T-helper 1 cell treated with Interleukin-12 subunit alpha and Interleukin-12 subunit beta and Interleukin-4 antibody, amounts not matched to agents 30 μg/mL and 1 μg/mL, for 36 hours (primary cell): ENCODE measurements around the gene CXXC1.
"Not testable (repeated sequence)": the region's sequence is repeated elsewhere in the genome, so short reads cannot be mapped to it uniquely, and the experiment has no call there.

Experiments used
- H3K27ac Mint-ChIP-seq: one replicate; pipeline ENCODE4 v1.8.0; 2021; ENCODE audit warnings: mild to moderate bottlenecking, mixed read lengths
- H3K27me3 Mint-ChIP-seq: one replicate; pipeline ENCODE4 v1.8.0; 2021; ENCODE audit warnings: low read depth, mixed read lengths
- H3K36me3 Mint-ChIP-seq: one replicate; pipeline ENCODE4 v1.8.0; 2021; ENCODE audit warnings: low read depth, mixed read lengths
- H3K4me1 Mint-ChIP-seq: one replicate; pipeline ENCODE4 v1.8.0; 2021; ENCODE audit warnings: low read depth, mixed read lengths
- H3K4me3 Mint-ChIP-seq: one replicate; pipeline ENCODE4 v1.8.0; 2021; ENCODE audit warnings: mild to moderate bottlenecking, moderate library complexity, mixed read lengths
- H3K9me3 Mint-ChIP-seq: one replicate; pipeline ENCODE4 v1.8.0; 2021; ENCODE audit warnings: mixed read lengths

CXXC1 gene

DNA sequence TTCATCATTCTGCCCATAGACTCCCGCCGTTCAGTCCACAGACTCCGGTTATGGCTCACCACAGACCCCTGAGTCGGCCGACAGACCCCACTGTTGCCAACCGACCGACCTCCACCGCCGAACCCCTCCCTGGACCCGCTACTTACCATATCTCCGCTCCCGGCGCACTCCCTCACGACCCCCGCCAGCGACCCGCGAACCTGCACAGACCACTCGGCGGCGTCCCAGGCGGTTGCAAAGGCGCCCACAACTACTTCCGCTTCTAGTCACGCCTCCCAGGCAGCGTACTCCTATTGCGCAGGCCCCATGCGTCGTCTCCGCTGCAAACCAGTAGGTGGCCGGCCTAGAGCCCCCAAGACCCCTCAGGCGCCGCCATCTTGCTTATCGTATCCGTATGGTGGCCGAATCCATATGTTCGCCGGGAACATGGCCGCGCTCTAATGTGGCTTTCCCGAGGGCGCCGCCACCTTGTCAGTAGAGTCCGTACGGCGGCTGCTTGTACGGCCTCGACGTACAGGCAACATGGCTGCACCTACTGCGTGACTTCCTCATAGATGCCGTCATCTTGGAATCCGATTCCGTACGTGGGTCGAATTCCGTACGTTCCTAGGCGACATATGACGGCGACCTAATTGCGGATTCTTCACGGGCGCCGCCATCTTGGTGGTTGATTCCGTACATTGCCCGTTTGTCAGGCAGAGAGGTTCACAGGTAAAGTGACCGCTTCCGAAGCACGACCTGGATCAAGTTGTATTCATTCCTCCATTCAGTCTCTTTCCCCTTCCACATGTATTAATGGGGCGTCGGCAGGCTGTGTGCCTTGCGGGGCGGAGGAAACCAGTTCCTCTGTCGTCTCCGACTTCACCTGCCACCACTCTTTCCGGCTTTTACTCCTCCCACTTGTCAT is at the start of gene CXXC1:
Gene CXXC1, minus strand, starts transcription at position 252 of the 907 bp plus-strand sequence. Its CDS starts 103 bp downstream, at position 149.
- H3K9me3 Mint-ChIP-seq: no peaks in the 10 kb centered on the region
- H3K36me3 Mint-ChIP-seq: peaks cover 33% of the 10 kb centered on the region
- H3K4me3 Mint-ChIP-seq: peak within 1 kb of the TSS; percentile 99
- peak within 1 kb of the TSS; percentile 98 for H3K27ac Mint-ChIP-seq
- H3K4me1 Mint-ChIP-seq: peaks cover 23% of the 10 kb centered on the region
- H3K27me3 Mint-ChIP-seq: no peaks in the 10 kb centered on the region

DNA sequence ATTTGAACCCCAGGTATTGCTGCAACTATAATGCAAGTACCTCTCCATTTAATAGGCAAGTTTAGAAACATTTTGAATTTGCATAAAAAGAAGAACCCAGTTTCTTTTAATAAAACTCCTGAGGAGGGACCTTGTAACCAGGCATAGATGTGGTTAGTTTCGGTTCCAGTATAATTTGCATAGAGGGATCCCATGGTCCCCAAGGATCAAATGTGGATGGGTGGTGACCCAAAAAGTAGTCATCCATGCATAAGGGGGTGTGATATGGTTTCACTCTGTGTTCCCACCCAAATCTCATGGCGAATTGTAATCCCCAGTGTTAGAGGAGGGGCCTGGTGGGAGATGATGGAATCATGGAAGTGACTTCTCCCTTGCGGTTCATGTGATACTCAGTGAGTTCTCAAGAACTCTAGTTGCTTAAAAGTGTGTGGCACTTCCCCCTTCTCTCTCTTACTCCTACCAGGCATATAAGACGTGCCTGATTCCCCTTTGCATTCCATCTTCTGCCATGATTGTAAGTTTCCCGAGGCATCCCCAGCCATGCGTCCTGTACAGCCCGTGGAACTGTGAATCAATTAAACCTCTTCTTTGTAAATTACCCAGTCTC is 47.2 kb upstream of the CXXC1 start:
- no peaks in the 10 kb centered on the region for H3K36me3 Mint-ChIP-seq
- H3K9me3 Mint-ChIP-seq: peaks cover 5% of the 10 kb centered on the region
- H3K4me3 Mint-ChIP-seq: no peak overlapping the region
- H3K27ac Mint-ChIP-seq: no peak overlapping the region
- peaks cover 10% of the 10 kb centered on the region for H3K27me3 Mint-ChIP-seq
- H3K4me1 Mint-ChIP-seq: no peaks in the 10 kb centered on the region

DNA sequence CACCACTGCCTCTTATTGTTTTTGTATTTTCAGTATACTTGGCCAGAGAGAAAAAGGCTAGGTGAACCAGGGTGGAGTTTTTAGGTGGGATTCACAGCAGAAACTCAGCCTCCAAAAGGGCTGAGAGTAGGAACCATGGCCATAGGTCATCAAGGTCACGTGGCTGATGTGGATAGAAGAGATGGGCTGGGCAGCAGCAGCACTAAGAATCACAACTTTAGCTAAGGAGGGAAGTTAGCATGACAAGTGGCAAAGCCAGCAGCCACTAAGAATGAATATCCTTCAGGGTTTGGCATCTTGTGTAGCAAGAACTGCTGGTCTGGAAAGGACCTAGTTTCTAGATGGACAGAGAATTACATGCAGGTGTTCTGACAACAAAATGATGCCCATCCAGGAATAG is 44.2 kb upstream of the CXXC1 start:
- Mint-ChIP-seq H3K27ac (no peak overlapping the region), H3K9me3 (peaks cover 5% of the 10 kb centered on the region), H3K4me1 (no peaks in the 10 kb centered on the region), H3K4me3 (no peak overlapping the region), H3K36me3 (no peaks in the 10 kb centered on the region), H3K27me3 (peaks cover 18% of the 10 kb centered on the region)

- Mint-ChIP-seq H3K27me3 (peaks cover 22% of the 10 kb centered on the region), H3K4me1 (no peaks in the 10 kb centered on the region), H3K36me3 (no peaks in the 10 kb centered on the region), H3K9me3 (peaks cover 5% of the 10 kb centered on the region), H3K27ac (no peak overlapping the region), H3K4me3 (no peak overlapping the region)
Observed at GRCh38 chr18:50330176-50330575, 42.7 kb upstream of the CXXC1 start.

- Mint-ChIP-seq H3K4me1 (no peaks in the 10 kb centered on the region), H3K9me3 (peaks cover 5% of the 10 kb centered on the region), H3K27me3 (peaks cover 31% of the 10 kb centered on the region), H3K27ac (no peak overlapping the region), H3K36me3 (no peaks in the 10 kb centered on the region), H3K4me3 (no peak overlapping the region)
Observed at GRCh38 chr18:50327983-50328382, 40.5 kb upstream of the CXXC1 start.

- no peaks in the 10 kb centered on the region for H3K9me3 Mint-ChIP-seq
- H3K27ac Mint-ChIP-seq: peak overlapping the region; percentile 81
- peaks cover 1% of the 10 kb centered on the region for H3K36me3 Mint-ChIP-seq
- H3K4me1 Mint-ChIP-seq: peaks cover 12% of the 10 kb centered on the region
- peak overlapping the region; percentile 72 for H3K4me3 Mint-ChIP-seq
- H3K27me3 Mint-ChIP-seq: peaks cover 16% of the 10 kb centered on the region
Observed at GRCh38 chr18:50320719-50321118, 33.2 kb upstream of the CXXC1 start.

DNA sequence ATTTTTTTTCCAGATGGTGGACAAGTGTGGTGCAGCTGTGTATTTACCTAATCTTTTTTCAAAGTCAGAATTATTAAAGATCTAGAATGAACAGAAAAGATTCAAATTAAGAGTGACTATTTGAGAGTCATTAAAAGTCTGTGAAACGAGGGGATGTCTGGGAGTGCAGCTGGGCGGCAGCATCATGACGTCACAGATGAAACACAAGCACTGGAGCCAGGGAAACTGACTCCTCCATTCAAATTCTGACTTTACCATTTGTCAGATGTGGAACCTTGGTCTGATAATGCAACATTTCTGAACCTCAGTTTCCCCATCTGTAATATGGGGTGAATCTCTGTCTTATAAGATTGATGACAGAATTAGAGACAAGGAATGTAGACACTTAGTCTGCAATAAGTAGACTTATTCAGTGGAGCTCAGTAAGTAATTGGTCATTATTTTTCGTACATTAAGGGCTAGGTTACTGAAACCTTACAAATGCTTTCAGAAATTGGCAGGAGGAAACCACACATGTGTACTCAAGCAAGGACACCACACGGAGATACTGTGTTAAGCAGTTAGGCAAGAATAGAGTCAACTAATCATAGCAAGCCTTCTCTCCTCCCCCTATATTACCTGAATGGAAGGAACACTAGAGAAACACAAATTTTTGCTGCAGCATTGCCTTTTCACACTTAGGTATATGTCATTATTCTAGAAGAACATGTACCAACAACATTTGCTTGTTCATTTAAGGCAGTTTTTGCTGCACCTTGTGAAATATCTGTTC is 27.8 kb upstream of the CXXC1 start:
- H3K27me3 Mint-ChIP-seq: peaks cover 18% of the 10 kb centered on the region
- H3K4me1 Mint-ChIP-seq: peaks cover 4% of the 10 kb centered on the region
- no peaks in the 10 kb centered on the region for H3K9me3 Mint-ChIP-seq
- peaks cover 1% of the 10 kb centered on the region for H3K36me3 Mint-ChIP-seq
- H3K27ac Mint-ChIP-seq: no peak overlapping the region
- H3K4me3 Mint-ChIP-seq: no peak overlapping the region

DNA sequence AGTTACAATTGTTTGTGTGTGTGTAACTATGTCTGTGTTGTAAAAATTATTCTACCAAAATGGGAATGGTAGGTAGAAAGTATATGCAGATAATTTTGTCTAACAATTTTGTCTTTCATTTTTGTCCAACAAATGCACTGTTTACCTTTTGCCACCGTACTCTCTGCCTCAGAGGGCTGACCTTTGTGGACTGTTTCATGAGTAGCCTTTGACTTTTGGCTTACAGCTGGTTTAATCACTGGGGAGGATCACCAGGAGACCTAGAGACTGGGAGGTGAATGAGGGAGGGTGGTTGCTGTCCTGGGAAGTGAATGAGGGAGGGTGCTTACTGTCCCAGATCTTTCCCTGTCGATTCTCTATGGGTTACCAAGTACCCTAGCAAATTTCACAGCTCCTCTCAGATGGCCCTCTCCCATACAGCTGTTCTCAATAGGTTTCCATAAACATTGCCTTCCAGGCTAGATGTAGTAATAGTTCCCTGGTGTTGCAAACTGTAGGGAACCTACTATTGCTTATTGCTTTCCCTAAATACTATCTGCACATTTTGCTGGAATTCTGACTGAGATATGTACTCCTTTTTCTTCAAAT is 26.5 kb upstream of the CXXC1 start:
- no peaks in the 10 kb centered on the region for H3K4me1 Mint-ChIP-seq
- no peaks in the 10 kb centered on the region for H3K9me3 Mint-ChIP-seq
- H3K27ac Mint-ChIP-seq: no peak overlapping the region
- peaks cover 23% of the 10 kb centered on the region for H3K27me3 Mint-ChIP-seq
- no peak overlapping the region for H3K4me3 Mint-ChIP-seq
- H3K36me3 Mint-ChIP-seq: peaks cover 1% of the 10 kb centered on the region

- H3K36me3 Mint-ChIP-seq: peaks cover 1% of the 10 kb centered on the region
- H3K27me3 Mint-ChIP-seq: peaks cover 23% of the 10 kb centered on the region
- H3K4me1 Mint-ChIP-seq: peaks cover 4% of the 10 kb centered on the region
- H3K4me3 Mint-ChIP-seq: no peak overlapping the region
- H3K9me3 Mint-ChIP-seq: no peaks in the 10 kb centered on the region
- H3K27ac Mint-ChIP-seq: no peak overlapping the region
Observed at GRCh38 chr18:50313031-50313607, 25.6 kb upstream of the CXXC1 start.

DNA sequence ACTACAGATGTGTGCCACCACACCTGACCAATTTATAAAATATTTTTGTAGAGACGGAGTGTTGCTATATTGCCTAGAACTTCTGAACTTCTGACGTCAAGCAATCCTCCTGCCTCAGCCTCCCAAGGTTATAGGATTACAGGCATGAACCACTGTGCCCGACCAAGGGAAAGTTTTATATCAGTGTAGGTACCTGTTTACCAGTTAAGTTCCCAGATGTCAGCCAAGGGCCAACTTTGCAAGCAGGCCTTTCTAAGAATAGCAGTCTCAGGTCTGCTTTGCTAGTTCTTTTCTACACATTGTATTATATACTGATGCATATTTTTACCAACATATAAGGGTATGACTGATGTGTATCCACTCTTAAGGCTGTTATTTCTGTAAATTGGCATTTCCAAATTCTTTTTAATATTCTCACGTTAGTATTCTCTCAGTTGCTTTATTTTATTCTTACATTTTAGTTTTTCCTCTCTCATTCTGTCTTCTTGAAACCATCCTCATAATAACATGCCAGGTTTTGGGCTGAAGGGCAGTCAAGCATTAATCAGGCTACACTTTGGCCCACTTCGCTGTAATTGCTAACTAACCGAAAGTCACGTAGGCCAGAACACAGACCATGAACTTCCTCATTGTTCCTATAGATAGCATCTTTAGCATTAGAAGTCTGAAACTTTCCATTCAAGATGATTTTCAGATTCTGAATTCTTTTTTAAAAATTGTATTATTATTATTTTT is 25.0 kb upstream of the CXXC1 start:
- H3K9me3 Mint-ChIP-seq: no peaks in the 10 kb centered on the region
- no peak overlapping the region for H3K4me3 Mint-ChIP-seq
- peaks cover 3% of the 10 kb centered on the region for H3K36me3 Mint-ChIP-seq
- H3K27me3 Mint-ChIP-seq: peaks cover 23% of the 10 kb centered on the region
- no peak overlapping the region for H3K27ac Mint-ChIP-seq
- H3K4me1 Mint-ChIP-seq: peaks cover 8% of the 10 kb centered on the region

DNA sequence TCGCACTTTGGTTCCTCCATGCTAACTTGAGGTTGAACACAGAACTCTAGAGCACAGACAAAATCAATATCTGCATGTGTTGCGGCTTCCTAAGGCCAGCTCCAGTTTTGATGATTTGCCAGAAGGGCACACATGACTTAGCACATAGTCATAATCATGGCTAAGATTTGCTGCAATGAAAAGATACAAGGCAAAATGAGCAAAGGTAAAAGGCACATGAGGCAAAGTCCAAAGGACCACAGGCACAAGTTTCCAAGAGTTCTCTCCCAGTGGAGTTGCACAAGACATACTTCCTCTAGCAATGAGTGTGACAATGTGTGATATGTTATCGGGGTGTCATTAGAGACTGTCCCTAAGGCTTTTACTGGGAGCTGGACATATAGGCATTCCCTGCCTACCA is 24.2 kb upstream of the CXXC1 start:
- Mint-ChIP-seq H3K27ac (no peak overlapping the region), H3K27me3 (peaks cover 23% of the 10 kb centered on the region), H3K36me3 (peaks cover 2% of the 10 kb centered on the region), H3K9me3 (peaks cover under 1% of the 10 kb centered on the region), H3K4me1 (peaks cover 15% of the 10 kb centered on the region), H3K4me3 (no peak overlapping the region)

DNA sequence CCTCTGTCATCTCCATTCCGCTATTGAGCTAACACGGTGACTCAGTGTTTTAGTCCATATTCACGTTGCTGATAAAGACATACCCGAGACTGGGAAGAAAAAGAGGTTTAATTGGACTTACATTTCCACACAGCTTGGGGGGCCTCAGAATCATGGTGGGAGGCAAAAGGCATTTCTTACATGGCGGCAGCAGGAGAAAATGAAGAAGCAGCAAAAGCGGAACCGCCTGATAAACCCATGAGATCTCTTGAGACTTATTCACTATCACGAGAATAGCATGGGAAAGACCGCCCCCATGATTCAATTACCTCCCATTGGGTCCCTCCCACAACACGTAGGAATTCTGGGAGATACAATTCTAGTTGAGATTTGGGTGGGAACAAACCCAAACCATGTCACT is 22.6 kb upstream of the CXXC1 start:
- H3K9me3 Mint-ChIP-seq: peaks cover 13% of the 10 kb centered on the region
- peaks cover 32% of the 10 kb centered on the region for H3K27me3 Mint-ChIP-seq
- H3K4me1 Mint-ChIP-seq: peaks cover 15% of the 10 kb centered on the region
- no peak overlapping the region for H3K27ac Mint-ChIP-seq
- H3K36me3 Mint-ChIP-seq: peaks cover 7% of the 10 kb centered on the region
- no peak overlapping the region for H3K4me3 Mint-ChIP-seq

DNA sequence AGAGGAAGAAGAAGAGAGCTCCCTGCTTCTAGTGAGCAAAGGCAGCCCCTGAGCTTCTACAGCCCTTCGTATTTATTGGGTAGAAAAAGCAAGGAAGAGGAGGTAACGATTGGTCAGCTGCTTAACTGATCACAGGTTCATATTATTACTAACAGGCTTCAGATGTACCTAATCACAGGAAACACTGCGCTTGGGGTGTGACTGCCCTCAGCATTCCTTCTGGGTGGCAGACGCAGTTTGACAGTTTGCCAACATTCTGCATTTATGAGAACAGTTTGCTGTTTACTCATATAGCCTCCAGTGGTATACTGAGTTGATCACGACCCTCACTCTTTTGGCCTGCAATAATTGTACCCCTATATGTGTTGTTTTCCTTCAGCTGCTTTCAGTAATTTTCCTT is 21.4 kb upstream of the CXXC1 start:
- not testable (repeated sequence) for H3K27ac Mint-ChIP-seq, H3K36me3 Mint-ChIP-seq, H3K4me3 Mint-ChIP-seq
- H3K27me3 Mint-ChIP-seq: peaks cover 23% of the 10 kb centered on the region
- H3K4me1 Mint-ChIP-seq: peaks cover 15% of the 10 kb centered on the region
- H3K9me3 Mint-ChIP-seq: peaks cover 14% of the 10 kb centered on the region
